Measurements from ENCODE around the gene CDK5RAP2.

CDK5RAP2 gene

DNA sequence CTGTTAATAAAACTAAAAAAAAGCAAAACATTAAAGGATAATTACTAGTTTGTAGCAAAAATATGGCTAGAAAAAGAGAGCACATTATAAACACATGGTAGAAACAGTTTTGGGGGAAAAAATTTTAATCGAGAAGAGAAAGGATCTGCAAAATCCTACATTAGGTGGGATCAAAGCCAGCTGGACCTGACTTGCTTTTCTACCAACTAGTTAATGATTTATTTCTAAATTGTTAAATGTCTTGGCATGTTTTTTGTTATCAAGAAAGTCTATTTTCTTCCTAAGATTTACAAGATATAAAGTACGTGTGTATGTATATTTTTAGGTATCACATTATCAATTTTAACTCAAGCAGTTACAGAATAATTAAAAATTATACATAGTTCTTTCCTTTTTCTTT, 47.1 kb upstream of the CDK5RAP2 start:
- Histone ChIP-seq H3K4me2 (ENCODE audit: low read depth, low read length, poor library complexity, severe bottlenecking) (no peak overlapping the region), H3K9me2 (replicated peaks; ENCODE audit: low read depth, low read length) (no peaks in the 10 kb centered on the region), H3K4me1 (ENCODE audit: insufficient read depth, low read length, poor library complexity, severe bottlenecking) (peaks cover 4% of the 10 kb centered on the region), H3K27me3 (ENCODE audit: insufficient read depth, low read length, poor library complexity, severe bottlenecking) (no peaks in the 10 kb centered on the region), H3K36me3 (ENCODE audit: insufficient read depth, low read length) (no peaks in the 10 kb centered on the region; the same call in 1 of the 2 replicates), H3K4me3 (ENCODE audit: low read length, poor library complexity, severe bottlenecking) (no peak overlapping the region), H2AFZ (ENCODE audit: low read length) (no peak overlapping the region), H4K20me1 (ENCODE audit: insufficient read depth, low read length, poor library complexity, severe bottlenecking) (no peaks in the 10 kb centered on the region), H3K79me2 (ENCODE audit: insufficient read depth, low read length) (no peaks in the 10 kb centered on the region), H3K9ac (ENCODE audit: low read depth, low read length, poor library complexity, severe bottlenecking) (no peak overlapping the region), H3F3A (ENCODE audit: low read depth) (no peaks in the 10 kb centered on the region), H3K9me3 (ENCODE audit: insufficient read depth, low read depth, low read length) (no peaks in the 10 kb centered on the region)
- no peak for TF ChIP-seq EZH2phosphoT487 (IDR thresholded peaks at IDR 0.05; ENCODE audit: borderline replicate concordance)
- TF ChIP-seq, protein P1, sequence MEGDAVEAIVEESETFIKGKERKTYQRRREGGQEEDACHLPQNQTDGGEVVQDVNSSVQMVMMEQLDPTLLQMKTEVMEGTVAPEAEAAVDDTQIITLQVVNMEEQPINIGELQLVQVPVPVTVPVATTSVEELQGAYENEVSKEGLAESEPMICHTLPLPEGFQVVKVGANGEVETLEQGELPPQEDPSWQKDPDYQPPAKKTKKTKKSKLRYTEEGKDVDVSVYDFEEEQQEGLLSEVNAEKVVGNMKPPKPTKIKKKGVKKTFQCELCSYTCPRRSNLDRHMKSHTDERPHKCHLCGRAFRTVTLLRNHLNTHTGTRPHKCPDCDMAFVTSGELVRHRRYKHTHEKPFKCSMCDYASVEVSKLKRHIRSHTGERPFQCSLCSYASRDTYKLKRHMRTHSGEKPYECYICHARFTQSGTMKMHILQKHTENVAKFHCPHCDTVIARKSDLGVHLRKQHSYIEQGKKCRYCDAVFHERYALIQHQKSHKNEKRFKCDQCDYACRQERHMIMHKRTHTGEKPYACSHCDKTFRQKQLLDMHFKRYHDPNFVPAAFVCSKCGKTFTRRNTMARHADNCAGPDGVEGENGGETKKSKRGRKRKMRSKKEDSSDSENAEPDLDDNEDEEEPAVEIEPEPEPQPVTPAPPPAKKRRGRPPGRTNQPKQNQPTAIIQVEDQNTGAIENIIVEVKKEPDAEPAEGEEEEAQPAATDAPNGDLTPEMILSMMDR (conservative IDR thresholded peaks at IDR 0.05; ENCODE audit: low read length), result no peak

DNA sequence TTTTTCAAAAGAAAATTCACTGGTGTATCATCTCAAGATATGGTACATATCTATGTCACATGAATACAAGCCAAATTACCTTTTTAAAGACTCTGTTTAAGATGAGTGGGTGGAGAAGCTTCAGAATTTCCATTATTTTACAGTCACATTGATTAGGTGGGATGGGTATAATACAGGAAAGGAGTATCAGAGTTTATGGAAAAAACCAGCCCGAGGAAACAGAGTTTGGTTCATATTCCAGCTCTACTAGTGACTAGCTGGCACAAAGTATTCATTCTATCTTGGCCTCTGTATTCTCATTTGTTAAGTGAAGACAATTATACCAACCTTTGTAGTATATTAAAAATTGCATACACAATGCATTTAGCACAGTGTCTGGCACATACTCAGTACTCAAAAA, 46.5 kb upstream of the CDK5RAP2 start:
- Histone ChIP-seq H4K20me1 (ENCODE audit: insufficient read depth, low read length, poor library complexity, severe bottlenecking) (no peaks in the 10 kb centered on the region), H3K9ac (ENCODE audit: low read depth, low read length, poor library complexity, severe bottlenecking) (no peak overlapping the region), H3K9me2 (replicated peaks; ENCODE audit: low read depth, low read length) (no peaks in the 10 kb centered on the region), H3K9me3 (ENCODE audit: insufficient read depth, low read depth, low read length) (no peaks in the 10 kb centered on the region), H3K36me3 (ENCODE audit: insufficient read depth, low read length) (no peaks in the 10 kb centered on the region; the same call in 1 of the 2 replicates), H3K27me3 (ENCODE audit: insufficient read depth, low read length, poor library complexity, severe bottlenecking) (no peaks in the 10 kb centered on the region), H3K4me3 (ENCODE audit: low read length, poor library complexity, severe bottlenecking) (no peak overlapping the region), H2AFZ (ENCODE audit: low read length) (no peak overlapping the region), H3F3A (ENCODE audit: low read depth) (no peaks in the 10 kb centered on the region), H3K4me2 (ENCODE audit: low read depth, low read length, poor library complexity, severe bottlenecking) (no peak overlapping the region), H3K4me1 (ENCODE audit: insufficient read depth, low read length, poor library complexity, severe bottlenecking) (peaks cover 4% of the 10 kb centered on the region), H3K79me2 (ENCODE audit: insufficient read depth, low read length) (no peaks in the 10 kb centered on the region)
- no peak for TF ChIP-seq EZH2phosphoT487 (IDR thresholded peaks at IDR 0.05; ENCODE audit: borderline replicate concordance)
- TF ChIP-seq, protein P1 (conservative IDR thresholded peaks at IDR 0.05; ENCODE audit: low read length), result no peak

DNA sequence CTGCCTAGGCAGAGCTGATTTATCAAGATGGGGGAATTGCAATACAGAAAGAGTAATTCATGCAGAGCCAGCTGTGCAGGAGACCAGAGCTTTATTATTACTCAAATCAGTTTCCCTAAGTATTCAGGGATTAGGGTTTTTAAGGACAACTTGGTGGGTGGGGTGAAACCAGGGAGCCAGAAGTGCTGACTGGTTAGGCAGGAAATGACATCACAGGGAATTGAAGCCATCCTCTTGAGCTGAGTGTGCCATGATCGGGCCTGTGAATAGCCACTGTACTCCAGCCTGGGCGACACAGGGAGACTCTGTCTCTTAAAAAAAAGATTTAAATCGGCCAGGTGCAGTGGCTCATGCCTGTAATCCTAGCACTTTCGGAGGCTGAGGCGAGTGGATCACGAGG, 45.3 kb upstream of the CDK5RAP2 start:
- Histone ChIP-seq H3F3A (ENCODE audit: low read depth) (no peaks in the 10 kb centered on the region; the same call in 1 of the 2 replicates), H3K4me1 (ENCODE audit: insufficient read depth, low read length, poor library complexity, severe bottlenecking) (peaks cover 4% of the 10 kb centered on the region), H2AFZ (ENCODE audit: low read length) (no peak overlapping the region), H3K4me3 (ENCODE audit: low read length, poor library complexity, severe bottlenecking) (no peak overlapping the region), H3K9ac (ENCODE audit: low read depth, low read length, poor library complexity, severe bottlenecking) (no peak overlapping the region), H3K9me3 (ENCODE audit: insufficient read depth, low read depth, low read length) (no peaks in the 10 kb centered on the region), H3K4me2 (ENCODE audit: low read depth, low read length, poor library complexity, severe bottlenecking) (no peak overlapping the region), H3K9me2 (replicated peaks; ENCODE audit: low read depth, low read length) (no peaks in the 10 kb centered on the region), H4K20me1 (ENCODE audit: insufficient read depth, low read length, poor library complexity, severe bottlenecking) (no peaks in the 10 kb centered on the region), H3K27me3 (ENCODE audit: insufficient read depth, low read length, poor library complexity, severe bottlenecking) (no peaks in the 10 kb centered on the region), H3K36me3 (ENCODE audit: insufficient read depth, low read length) (no peaks in the 10 kb centered on the region; the same call in 1 of the 2 replicates), H3K79me2 (ENCODE audit: insufficient read depth, low read length) (no peaks in the 10 kb centered on the region)
- TF ChIP-seq EZH2phosphoT487 (IDR thresholded peaks at IDR 0.05; ENCODE audit: borderline replicate concordance), result no peak
- TF ChIP-seq, protein P1 (conservative IDR thresholded peaks at IDR 0.05; ENCODE audit: low read length), result no peak
